HepG2 (cell line): ENCODE data around the gene CMTM4. TPM values are rescaled to one million over a fixed set of nuclear protein-coding genes. Genes with fewer than 3 reads are reported as not detected.

ENCODE experiments used
- ATF7-NPFF ChIP-seq: sonication (generic); formaldehyde crosslinking; IDR thresholded peaks from 2 replicates; pipeline ENCODE4 v1.8.1; 2023; ENCODE audit warnings: mild to moderate bottlenecking, low read depth, missing genetic modification reagents, moderate library complexity
- ETV5 ChIP-seq: IDR thresholded peaks from 2 replicates; pipeline ENCODE4 v1.6.1; 2018; ENCODE audit warnings: missing biosample characterization, missing genetic modification reagents, inconsistent platforms, borderline replicate concordance
- GATAD2A ChIP-seq: IDR thresholded peaks from 2 replicates; pipeline ENCODE4 v1.6.1; 2016
- HINFP ChIP-seq: sonication (generic); formaldehyde crosslinking; IDR thresholded peaks from 2 replicates; pipeline ENCODE4 v1.4.0; 2020; ENCODE audit warnings: low read depth, mild to moderate bottlenecking, missing genetic modification reagents
- HNF4A ChIP-seq: sonication (generic); formaldehyde crosslinking; IDR thresholded peaks from 2 replicates; pipeline ENCODE4 v1.4.0; 2020; ENCODE audit warnings: missing genetic modification reagents
- POGK ChIP-seq: sonication (generic); formaldehyde crosslinking; conservative IDR thresholded peaks from 2 replicates; pipeline ENCODE4 v1.8.0; 2022; ENCODE audit warnings: mild to moderate bottlenecking, moderate library complexity, missing genetic modification reagents
- TBP ChIP-seq: sonication (generic); formaldehyde crosslinking; IDR thresholded peaks from 2 replicates; pipeline ENCODE4 v1.5.0; 2020; ENCODE audit warnings: missing genetic modification reagents
- ZBTB1 ChIP-seq: sonication (generic); formaldehyde crosslinking; IDR thresholded peaks from 2 replicates; pipeline ENCODE4 v1.4.0; 2020; ENCODE audit warnings: missing genetic modification reagents, borderline replicate concordance
- ZFP36 ChIP-seq: fragments of 150-350 bp; IDR thresholded peaks from 2 replicates; pipeline ENCODE4 v1.6.1; 2018; ENCODE audit warnings: borderline replicate concordance, low read length, low read depth; ENCODE audit not compliant: partially characterized antibody
- ZGPAT ChIP-seq: IDR thresholded peaks from 2 replicates; pipeline ENCODE4 v1.6.1; 2016; ENCODE audit warnings: mild to moderate bottlenecking
- ZNF24 ChIP-seq: fragments of 450-650 bp; IDR thresholded peaks from 2 replicates; pipeline ENCODE4 v1.6.1; 2017; ENCODE audit warnings: antibody characterized with exemption, mild to moderate bottlenecking
- ZNF280D ChIP-seq: sonication (generic); formaldehyde crosslinking; IDR thresholded peaks from 2 replicates; pipeline ENCODE4 v1.5.1; 2020; ENCODE audit warnings: mild to moderate bottlenecking, missing genetic modification reagents
- ZNF446 ChIP-seq: sonication (generic); formaldehyde crosslinking; IDR thresholded peaks from 2 replicates; pipeline ENCODE4 v1.5.0; 2020; ENCODE audit warnings: mild to moderate bottlenecking, missing genetic modification reagents
- ZNF646 ChIP-seq: sonication (generic); formaldehyde crosslinking; IDR thresholded peaks from 2 replicates; pipeline ENCODE4 v1.9.0; 2021; ENCODE audit warnings: mild to moderate bottlenecking, missing genetic modification reagents
- ZNF777 ChIP-seq: sonication (generic); formaldehyde crosslinking; IDR thresholded peaks from 2 replicates; pipeline ENCODE4 v1.4.0; 2020; ENCODE audit warnings: missing genetic modification reagents
- polyA plus RNA-seq, 8 experiments: library from polyadenylated mRNA; depleted of rRNA in 3 of 8; stranded (reverse) in 7 of 8; unstranded in 1 of 8; fragments of >200 nt; fragmentation: Illumina TruSeq in 4 of 8; extraction: Trizol in 4 of 8; gene quantifications; 2 replicates each; pipeline versions ENCODE4 v1.2.1 to v1.2.3, GENCODE V29; 2011 to 2016; ENCODE audit warnings: low read depth in 4 of 8, missing spikeins in 1 of 8, mixed read lengths in 1 of 8; ENCODE audit not compliant: insufficient read depth in 1 of 8
- total RNA-seq, 5 experiments: library from RNA; depleted of rRNA; stranded (reverse); fragments of >200 nt; fragmentation: Illumina TruSeq; extraction: Trizol; gene quantifications; 2 replicates each; pipeline ENCODE4 v1.2.3, GENCODE V29; 2016; ENCODE audit warnings: low read depth in 1 of 5

The CMTM4 gene
- total and polyA plus RNA-seq, 2 of the 13 experiments (the other 11 are each of a cell fraction or from before 2014, with no cell fraction given) = 32.0 to 36.3 TPM

- TF ChIP-seq ZNF646 (CRISPR knock-in tag) (no peak), ZNF24 (no peak), ZNF777 (CRISPR knock-in tag) (no peak), ZNF280D (no peak), ZNF446 (CRISPR knock-in tag) (no peak), ATF7-NPFF (CRISPR knock-in tag) (no peak), HNF4A (peak; percentile 66), ETV5 (no peak), GATAD2A (no peak), ZBTB1 (CRISPR knock-in tag) (no peak), ZGPAT (CRISPR knock-in tag) (no peak), TBP (no peak), HINFP (CRISPR knock-in tag) (no peak), POGK (no peak), ZFP36 (no peak)
Measured at GRCh38 chr16:66714654-66715307, 18.2 kb upstream of the CMTM4 start (continued).
